ENCODE results near the gene IL17C.

DNA sequence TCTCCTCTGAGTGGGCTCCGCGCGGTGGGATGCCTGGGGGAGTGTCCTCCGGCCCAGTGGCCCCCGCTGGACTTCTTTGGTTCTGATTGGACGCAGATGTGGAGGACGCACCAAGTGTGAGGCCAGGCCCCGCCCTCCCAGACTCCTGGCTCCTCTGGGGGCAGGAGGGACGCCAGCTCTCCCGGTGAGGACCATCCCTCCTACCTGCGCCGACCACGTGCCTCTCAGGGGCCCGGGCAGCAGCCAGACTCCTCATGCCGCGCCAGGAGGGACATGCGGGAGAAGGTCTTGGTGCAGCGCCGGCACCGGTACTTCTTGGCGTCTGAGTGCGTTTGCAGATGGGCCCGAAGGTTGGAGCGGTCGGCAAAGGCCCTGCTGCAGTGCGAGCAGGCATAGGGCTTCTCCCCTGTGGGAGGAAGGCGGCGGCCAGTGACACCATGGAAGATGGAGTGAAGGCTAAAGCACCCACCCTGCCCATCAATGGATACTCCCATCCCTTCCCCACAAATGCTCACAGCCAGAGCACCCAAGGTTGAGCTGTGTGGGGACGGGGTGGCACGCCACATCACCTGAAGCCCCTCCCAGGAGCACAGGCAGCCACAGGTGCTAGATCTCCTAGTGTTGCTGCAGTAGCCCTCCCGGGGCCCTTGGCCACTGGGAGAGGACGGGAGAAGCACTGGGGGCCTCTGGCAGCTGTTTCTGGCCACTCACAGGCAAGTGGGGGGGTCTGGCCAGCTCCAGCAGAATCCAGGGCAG lies 40.0 kb downstream of the IL17C start:
- TF ChIP-seq, protein P1, sequence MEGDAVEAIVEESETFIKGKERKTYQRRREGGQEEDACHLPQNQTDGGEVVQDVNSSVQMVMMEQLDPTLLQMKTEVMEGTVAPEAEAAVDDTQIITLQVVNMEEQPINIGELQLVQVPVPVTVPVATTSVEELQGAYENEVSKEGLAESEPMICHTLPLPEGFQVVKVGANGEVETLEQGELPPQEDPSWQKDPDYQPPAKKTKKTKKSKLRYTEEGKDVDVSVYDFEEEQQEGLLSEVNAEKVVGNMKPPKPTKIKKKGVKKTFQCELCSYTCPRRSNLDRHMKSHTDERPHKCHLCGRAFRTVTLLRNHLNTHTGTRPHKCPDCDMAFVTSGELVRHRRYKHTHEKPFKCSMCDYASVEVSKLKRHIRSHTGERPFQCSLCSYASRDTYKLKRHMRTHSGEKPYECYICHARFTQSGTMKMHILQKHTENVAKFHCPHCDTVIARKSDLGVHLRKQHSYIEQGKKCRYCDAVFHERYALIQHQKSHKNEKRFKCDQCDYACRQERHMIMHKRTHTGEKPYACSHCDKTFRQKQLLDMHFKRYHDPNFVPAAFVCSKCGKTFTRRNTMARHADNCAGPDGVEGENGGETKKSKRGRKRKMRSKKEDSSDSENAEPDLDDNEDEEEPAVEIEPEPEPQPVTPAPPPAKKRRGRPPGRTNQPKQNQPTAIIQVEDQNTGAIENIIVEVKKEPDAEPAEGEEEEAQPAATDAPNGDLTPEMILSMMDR (IDR thresholded peaks at IDR 0.05) = no peak
- TF ChIP-seq POLR2A (IDR thresholded peaks at IDR 0.05) = no peak
- TF ChIP-seq EP300 (IDR thresholded peaks at IDR 0.05) = no peak

Measured in ovary (tissue), 3 donors.